HFF-Myc (cell line): ENCODE measurements around the gene PKD2.

Experiments
- DNase-seq: peaks from one replicate; pipeline ENCODE4 v3.0.0-alpha.2; 2011; ENCODE audit warnings: low read depth; ENCODE audit errors: extremely low read depth
- H3K4me3 ChIP-seq: replicated peaks from 2 replicates; pipeline ENCODE4 v1.5.1; 2011; ENCODE audit warnings: low read depth, mild to moderate bottlenecking, control low read depth, low read length
- TF ChIP-seq, protein P1 (sequence below): IDR thresholded peaks from 2 replicates; pipeline ENCODE4 v1.5.1; 2012; ENCODE audit warnings: mild to moderate bottlenecking, low read depth, low read length, control low read depth; ENCODE audit errors: missing control alignments

The PKD2 gene

DNA sequence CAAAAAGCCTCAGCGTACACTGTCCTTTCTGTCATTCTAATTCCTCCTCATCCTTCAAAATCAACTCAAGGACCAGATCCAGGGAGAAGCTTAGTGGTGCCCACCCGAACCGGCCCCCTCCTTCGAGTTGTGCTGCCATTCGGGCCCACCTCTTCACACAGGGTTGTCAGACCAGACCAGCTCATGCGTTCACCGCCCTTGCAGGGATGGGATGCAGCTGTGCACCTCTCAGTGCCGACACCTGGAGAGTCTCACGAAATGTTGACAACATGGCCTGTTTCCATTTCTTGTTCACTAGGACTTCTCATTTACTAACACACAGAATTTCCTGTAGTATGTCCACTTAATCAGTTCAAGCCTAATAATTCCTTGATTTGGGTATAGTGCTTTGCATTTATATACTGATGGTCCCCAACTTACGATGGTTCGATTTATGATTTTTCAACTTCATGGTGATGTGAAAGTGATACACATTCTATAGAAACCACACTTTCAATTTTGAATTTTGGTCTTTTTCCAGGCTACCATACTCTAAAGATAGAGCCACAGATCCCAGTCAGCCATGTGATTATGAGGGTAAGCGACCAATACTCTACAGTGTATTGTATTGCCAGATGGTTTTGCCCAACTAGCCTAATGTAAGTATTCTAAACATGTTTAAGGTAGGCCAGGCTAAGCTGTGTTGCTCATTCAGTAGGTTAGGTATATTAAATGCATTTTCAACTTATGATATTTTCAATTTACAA is 23.3 kb downstream of the PKD2 start:
- DNase-seq: no peak
- no peak overlapping the region for H3K4me3 ChIP-seq
- TF ChIP-seq, protein P1, sequence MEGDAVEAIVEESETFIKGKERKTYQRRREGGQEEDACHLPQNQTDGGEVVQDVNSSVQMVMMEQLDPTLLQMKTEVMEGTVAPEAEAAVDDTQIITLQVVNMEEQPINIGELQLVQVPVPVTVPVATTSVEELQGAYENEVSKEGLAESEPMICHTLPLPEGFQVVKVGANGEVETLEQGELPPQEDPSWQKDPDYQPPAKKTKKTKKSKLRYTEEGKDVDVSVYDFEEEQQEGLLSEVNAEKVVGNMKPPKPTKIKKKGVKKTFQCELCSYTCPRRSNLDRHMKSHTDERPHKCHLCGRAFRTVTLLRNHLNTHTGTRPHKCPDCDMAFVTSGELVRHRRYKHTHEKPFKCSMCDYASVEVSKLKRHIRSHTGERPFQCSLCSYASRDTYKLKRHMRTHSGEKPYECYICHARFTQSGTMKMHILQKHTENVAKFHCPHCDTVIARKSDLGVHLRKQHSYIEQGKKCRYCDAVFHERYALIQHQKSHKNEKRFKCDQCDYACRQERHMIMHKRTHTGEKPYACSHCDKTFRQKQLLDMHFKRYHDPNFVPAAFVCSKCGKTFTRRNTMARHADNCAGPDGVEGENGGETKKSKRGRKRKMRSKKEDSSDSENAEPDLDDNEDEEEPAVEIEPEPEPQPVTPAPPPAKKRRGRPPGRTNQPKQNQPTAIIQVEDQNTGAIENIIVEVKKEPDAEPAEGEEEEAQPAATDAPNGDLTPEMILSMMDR: no peak

DNA sequence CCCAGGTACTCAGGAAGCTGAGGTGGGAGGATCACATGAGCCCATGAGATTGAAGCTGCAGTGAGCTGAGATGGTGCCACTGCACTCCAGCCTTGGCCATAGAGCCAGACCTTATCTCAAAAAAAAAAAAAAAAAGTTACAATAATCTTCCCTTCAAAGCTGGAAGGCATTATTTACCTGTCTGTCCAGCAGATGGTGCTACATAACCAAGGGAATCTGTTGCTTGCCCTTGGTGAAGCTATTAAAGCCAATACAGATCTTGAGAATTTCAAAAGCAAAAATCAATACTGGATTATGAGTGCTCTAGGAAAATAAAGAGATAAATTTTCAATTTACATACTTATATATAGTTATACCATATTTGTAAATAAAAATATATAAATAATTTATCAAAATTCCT is 25.9 kb downstream of the PKD2 start:
- TF ChIP-seq, protein P1: peak; percentile 60
- peak; percentile 37 for DNase-seq
- H3K4me3 ChIP-seq: no peak overlapping the region

DNA sequence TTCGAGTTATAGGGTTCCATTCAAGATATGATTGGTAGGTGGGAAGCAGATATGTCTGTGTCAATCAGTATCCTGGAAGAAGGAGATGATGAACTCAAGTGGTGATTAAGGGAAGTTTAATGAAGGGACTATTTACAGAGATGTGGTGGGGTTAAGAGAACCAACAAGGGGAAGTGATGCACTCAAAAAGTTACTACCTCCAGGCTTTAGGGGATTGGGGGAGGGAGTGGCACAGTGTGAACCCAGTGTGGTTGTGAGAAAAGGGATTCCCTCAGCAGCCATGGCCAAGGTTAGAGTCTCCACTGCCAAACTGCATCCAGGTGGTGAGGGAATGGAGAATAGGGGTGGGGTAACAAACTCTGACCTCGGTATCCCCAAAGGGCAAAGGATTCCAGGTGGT is 27.9 kb downstream of the PKD2 start:
- no peak for DNase-seq
- TF ChIP-seq, protein P1: no peak
- no peak overlapping the region for H3K4me3 ChIP-seq

DNA sequence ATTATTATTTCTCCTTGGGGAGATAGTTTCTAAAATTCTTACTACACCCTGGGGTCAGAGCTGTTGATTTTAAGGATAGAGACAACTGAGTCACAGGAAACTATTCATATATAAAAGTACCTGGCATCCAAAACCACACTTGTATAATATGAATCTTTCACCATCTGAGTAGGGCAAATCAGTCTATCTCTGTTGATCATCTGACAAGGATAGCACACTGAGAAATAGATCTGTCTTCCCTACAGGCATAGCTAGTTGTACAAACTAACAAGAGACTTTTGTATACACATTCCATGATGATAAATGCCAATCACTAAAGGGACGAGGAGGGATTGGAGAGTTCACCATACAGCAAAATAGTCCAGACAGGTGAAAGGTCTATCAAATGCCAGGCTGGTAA is 30.0 kb downstream of the PKD2 start:
- H3K4me3 ChIP-seq: no peak overlapping the region
- TF ChIP-seq, protein P1: no peak
- DNase-seq: no peak

DNA sequence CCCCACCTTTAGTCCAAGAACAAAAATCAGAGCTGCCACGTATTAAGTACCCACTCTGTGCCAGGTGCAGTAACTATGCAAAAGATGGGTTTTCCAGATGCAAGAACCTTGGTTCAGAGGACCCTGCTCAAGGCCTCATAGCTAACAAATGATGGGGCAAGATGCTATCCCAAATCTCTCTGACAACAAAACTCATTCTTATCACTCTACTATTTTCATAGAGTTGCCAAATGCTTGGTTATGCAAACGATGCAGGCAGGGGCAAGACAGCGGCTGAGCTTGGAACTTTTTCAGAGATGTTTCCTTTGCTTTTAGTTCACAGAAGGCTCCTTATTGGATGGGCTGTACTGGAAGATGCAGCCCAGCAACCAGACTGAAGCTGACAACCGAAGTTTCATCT is 30.5 kb downstream of the PKD2 start:
- DNase-seq: no peak
- H3K4me3 ChIP-seq: no peak overlapping the region
- TF ChIP-seq, protein P1: no peak

DNA sequence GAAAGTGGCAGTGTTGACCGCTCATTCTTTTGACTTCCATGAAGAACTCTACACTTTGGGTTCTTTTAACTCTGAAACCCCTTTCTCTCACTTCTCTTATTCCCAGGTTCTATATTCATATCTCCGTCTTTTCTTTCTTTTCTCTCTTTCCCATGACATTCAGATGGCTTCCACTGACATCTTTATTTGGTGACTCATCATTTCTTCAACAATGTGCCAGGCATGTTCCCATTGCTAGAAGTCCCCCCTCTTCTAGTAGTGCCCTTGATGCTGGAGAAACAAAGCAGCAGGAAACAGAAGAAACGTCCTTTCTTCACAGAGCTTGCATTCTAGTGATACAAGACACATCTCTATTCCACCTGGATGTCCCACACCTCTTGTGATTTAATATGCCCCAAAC is 33.3 kb downstream of the PKD2 start:
- DNase-seq: no peak
- TF ChIP-seq, protein P1: no peak
- no peak overlapping the region for H3K4me3 ChIP-seq

DNA sequence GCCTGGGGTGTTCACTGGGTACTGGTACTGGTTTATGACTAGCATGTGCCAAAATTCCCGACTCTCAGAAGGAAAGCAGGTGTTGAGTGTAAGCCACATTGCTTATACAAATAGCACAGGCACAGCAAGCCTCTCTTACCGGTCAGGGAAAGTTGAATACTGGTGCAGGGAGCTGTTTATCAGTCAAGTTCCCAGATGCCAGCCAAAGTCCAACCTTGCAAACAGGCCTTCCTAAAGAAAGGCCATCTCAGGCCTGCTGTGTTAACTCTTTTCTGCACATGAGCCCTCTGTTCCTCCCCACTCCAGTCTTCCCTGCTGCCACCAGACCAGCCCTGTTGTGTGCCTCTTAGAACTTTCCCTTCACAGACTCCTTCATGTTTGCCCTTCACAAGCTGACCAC is 34.2 kb downstream of the PKD2 start:
- H3K4me3 ChIP-seq: no peak overlapping the region
- TF ChIP-seq, protein P1: no peak
- no peak for DNase-seq
